ELR (cell line): ENCODE measurements around the gene OPTN.
"Not testable (repeated sequence)": the region's sequence is repeated elsewhere in the genome, so short reads cannot be mapped to it uniquely, and the experiment has no call there.

Experiments used
- DNase-seq: peaks from one replicate; pipeline ENCODE4 v3.0.0-alpha.2; 2015; ENCODE audit warnings: low read depth

OPTN gene

DNA sequence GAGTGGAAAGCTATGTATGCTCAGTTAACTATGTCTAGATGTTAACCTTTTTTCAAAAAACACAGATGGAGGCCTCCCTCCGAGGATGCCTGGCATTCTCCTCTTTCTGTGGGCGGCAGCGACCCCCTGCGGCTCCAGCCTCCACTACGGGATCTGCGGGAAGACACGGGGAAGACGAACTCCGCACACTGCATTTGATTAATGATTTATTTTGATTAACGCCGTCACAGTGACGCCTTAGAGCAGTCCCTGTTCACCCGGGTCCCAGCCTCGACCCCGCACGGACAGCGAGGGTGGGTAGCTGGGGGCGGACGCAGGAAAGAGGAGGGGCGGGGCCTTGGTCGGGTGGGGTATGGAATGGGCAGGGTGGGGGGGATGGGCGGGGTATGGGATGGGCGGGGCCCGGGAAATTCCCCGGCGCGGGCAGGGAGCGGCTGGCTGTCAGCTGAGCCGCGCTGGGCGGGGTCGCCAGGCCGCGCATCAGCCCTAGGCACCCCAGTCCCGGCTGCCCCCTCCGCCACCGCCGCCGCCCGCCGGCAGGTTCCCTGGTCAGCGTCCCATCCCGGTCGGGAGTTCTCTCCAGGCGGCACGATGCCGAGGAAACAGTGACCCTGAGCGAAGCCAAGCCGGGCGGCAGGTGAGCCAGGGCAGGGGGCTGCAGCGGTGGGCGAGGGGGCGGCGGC lies at the start of gene OPTN:
OPTN (plus strand) TSS at position 498 of the 683 bp plus-strand sequence. CDS start 8,960 bp downstream, outside the sequence.
- peak; percentile 83 for DNase-seq

DNA sequence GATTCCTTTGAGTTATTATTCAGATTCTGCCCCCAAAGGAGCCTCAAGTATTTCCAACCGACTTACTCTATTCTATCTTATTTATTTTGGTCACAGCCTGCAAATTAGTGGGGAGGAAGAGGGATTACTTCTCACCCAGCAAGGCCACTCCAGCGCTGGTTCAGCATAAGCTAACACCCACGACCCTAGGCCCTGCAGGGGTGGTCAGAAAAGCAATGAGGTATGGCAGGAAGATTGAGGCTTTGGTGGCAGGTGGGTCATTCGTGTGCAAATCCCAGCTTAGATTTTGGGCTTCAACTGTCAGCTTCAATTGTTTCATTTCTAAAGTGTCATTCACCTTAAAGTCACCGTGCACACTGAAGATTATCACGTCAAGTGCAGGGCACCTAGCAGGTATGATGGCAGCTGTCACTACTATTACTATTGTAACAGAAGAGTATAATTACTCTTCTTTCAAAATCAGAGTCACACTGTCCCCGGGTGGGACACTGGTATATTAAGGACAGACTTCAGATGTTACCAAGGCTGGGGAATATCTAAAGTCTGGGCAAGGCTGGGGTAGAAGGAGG lies 48.8 kb upstream of the OPTN start:
- no peak for DNase-seq

DNA sequence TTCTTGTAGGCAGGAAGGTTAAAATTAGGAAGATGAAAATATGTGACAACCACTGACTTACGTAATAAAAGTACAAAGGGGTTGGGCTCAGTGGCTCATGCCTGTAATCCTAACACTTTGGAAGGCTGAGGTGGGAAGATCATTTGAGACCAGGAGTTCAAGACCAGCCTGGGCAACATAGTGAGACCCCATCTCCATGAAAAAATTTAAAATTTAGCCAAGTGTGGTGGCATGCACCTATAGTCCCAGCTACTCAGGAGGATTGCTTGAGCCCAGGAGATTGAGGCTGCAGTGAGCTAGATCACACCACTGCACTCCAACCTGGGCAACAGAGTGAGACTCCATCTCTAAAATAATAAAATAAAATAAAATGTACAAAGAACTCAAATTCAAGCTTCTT lies 46.8 kb upstream of the OPTN start:
- DNase-seq = not testable (repeated sequence)

DNA sequence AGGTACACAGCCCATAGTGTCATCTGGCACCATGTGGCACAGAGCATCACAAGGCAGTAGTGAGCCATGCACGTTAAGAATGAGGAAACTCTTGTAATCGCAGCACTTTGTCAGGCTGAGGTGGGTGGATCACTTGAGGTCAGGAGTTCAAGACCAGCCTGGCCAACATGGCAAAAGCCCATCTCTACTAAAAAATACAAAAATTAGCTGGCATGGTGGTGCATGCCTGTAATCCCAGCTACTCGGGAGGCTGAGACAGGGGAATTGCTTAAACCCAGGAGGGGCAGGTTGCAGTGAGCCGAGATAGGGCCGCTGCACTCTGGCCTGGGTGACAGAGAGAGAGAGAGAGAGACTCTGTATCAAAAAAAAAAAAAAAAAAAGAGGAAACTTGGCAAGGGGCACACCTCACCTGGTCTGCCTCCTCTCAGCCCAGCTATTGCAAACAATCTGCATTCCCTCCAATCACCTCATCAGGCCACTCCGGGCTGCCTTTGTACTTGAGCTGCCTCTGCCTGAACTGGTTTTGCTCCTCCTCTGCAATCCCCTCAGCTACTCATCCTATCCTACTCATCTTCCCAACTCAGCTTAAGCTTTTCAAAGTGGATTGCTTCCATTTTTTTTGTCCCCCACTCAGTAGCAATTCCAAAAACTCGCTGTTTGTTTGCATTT lies 46.0 kb upstream of the OPTN start:
- DNase-seq = no peak

DNA sequence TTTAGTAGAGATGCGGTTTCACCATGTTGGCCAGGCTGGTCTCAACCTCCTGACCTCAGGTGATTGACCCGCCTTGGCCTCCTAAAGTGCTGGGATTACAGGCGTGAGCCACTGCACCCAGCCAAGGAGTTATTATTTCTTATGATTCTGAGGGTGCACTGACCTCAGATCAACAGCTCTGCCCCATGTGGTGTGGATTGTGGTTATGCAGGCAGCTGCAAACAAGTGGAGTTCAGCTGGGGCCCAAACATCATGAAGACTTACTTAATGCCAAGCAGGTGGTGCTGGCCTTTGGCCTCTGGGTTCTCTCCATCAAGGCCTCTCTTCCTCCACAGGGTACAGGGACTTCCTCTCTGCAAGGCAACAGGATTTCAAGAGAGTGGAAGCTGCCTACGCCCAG lies 45.1 kb upstream of the OPTN start:
- DNase-seq = no peak

DNA sequence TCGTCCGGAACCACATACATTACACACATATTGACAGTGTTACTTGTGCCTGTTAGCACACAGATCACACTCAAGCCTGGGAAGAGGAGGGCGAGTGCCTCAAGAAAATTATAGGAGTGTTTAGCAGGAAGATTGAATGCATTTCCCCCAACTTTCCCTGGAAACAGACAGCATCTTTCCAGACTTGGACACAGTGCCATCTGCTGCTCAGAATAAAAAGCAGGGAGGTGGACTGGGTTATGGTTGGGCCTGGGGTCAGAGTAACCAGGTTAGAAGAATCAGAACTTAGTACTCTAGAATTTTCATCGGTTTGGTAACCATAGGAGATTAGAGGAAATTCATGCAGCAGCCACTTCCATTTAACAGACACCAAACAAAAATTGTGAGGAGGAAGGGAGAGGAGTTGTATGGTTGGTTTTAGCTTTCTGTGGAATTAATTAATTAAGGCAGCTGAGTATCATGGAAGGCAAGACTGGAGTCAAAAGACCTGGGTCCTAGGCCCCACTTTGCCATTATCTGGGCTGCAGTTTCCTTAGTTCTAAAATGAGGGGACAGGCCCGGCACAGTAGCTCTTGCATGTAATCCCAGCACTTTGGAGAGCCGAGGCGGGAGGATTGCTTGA lies 43.4 kb upstream of the OPTN start:
- peak; percentile 15 for DNase-seq

DNA sequence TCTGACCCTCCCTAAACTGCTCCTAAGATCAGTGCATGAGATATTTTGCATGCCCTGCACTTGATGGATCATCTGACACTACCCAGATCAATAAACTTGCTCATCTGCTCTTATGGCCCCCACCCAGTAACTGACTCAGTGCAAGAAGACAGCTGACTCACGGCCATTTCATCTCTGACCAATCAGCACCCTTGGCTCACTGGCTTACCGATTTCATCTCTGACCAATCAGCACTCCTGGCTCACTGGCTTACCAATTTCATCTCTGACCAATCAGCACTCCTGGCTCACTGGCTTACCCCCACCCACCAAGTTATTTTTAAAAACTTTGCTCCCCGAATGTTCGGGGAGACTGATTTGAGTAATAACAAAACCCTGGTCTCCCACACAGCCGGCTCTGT lies 37.2 kb upstream of the OPTN start:
- peak; percentile 33 for DNase-seq

DNA sequence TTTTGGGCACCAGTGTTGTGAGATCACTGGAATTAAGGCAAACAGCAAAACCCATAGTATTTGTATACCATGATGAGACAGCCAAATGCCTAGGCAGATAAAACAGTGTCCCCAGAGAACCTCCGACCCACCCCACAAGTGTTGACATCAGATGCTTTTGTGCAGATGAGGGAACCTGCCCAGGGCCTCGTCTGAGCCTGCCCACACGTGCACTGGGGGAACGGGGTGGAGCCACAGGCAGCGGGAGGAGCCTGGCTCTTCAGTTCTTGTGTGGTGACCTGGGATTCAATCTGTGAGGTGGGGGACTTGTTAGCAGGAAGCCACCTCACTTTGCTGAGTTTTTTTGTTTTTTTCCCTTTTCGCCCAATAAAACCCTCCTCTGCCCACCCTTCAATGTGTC lies 33.4 kb upstream of the OPTN start:
- no peak for DNase-seq

DNA sequence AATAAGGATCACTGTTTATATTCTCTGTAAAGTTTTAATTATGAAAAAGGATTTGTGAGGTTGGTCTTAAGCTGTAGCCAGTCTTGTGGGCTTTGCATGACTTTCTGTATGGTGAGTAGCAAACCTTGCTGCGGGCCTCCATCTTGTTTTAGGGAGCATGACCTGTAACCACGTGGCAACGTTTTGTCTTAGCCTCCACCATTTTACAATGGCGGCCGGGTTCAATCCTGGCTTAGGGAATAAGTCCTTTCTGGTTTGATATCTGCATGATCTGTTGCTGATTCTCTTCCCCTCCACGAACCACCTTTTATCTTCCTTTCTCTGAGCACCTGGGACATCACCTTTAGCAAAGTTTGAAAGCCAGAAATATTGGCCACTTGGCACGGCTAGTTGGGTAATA lies 32.5 kb upstream of the OPTN start:
- DNase-seq = no peak

DNA sequence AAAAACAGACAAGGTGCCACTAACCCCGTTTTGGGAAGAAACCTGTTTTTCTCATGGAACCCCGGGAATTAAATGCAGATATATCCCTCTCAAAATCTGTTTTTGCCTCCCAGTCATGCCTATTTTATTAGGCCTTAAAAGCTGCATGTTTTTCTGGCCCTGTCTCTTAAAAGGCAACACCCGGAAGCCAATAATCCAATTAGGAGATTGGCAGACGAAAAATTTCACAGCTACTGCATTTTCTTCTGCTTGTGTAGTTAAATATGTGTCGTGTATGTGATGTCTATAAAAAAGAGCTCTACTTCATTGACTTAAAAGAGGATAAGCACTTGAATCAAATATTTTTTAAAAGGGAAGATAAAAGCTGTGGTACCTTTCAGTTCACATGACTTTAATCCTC lies 31.9 kb upstream of the OPTN start:
- no peak for DNase-seq

DNA sequence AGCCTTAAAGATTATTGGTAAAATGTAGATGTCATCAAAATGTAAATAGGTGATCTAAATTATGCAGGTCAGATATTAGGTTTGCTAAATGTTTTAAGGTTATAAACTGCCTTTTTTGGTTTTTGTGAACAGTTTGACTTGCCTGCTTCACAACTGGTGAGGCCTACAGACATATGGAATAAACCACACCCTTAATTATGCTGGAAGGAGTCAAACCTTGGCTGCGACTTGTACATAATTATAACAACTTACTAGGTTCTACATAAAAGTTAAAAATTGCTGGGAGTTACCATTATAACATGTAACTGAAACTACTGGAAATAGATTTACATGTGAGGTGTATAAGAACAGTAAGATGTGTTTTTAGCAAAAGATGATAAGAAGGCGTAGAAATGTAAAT lies 31.5 kb upstream of the OPTN start:
- DNase-seq = no peak

DNA sequence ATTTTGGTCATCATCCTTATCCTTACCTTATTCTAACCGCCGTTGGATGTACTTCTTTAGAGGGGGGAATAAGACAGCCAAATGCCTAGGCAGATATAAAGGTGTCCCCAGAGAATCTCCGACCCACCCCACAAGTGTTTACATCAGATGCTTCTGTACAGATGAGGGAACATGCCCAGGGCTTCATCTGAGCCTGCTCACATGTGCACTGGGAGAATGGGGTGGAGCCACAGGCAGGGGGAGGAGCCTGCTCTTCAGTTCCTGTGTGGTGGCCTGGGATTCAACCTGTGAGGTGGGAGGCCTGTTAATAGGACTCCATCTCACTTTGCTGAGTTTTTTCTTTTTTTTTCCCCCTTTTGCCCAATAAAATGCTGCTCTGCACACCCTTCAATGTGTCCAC lies 27.6 kb upstream of the OPTN start:
- DNase-seq = no peak

DNA sequence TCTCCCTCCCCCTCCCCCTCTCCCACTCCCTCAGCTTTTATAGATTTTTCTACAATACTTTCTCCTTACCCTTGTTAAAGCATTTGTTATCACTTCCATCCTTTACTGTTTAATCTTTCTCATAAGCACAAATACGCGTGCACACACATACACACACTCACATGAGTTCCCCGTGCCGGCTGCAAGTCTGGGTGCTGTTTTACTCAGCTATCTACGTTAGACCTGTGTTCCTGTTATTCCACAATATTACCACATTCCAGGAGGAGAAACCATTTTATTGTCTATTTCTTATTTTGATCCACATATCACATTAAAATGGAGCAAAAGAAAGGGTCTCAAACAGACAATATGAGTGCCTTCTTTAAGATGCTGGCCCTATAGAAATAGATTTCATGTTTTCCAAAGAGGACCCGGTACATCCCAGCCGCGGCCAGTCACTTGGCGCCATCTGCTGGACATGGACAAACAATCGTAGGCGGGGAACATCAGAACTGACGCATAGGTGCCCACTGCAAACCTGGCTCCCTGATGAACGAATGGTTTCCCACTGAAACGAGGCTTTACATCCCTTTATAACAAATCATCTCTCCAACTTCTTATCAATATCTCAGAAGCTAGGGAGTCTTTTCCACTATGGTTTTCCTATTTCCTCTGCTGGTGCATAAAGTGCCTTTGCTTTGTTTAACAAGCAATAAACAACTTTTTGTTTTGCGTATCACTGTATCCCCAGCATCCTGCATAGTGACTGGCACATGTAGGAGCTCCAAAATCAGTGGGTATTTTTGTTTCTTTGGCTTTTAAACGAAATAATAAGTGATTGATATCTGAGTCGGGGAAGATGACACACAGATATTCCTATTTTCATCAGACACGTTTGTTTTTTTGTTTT lies 25.2 kb upstream of the OPTN start:
- peak; percentile 74 for DNase-seq

DNA sequence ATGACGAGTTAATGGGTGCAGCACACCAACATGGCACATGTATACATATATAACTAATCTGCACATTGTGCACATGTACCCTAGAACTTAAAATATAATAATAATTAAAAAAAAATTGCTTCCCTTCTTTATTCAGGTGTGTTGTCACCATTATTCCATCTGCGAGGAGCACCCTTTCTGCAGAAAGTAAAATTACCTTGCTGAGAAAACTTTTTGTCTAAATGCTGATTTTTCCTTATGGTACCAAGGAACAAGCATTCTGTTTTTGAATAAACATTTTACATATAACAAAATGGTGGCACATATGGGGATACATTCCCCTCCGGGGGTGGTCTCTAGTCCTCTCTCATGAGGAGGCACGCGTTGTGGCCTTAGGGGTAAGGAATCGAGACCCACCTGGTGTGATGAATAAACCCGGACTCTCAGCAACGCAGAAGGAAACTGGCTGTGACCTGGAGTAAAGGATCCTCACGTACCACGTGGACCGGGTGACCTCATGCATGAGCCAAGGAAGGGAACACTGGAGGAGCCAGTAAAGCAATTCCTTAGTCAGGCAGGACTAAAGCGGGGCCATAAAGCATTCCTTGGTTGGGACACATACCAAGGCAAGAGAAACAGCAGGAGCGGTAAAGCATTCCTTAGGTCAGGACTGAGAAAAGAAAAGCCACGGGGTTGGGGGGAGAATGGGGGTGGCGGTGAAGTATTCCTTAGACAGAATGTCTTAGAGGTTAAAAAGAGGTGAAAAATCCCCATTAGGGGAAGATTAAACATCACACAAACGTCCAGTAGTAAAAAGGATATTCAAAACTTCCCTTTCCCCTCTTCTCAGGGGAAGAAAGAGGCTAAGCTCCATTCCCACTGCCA lies 20.8 kb upstream of the OPTN start:
- DNase-seq = no peak

DNA sequence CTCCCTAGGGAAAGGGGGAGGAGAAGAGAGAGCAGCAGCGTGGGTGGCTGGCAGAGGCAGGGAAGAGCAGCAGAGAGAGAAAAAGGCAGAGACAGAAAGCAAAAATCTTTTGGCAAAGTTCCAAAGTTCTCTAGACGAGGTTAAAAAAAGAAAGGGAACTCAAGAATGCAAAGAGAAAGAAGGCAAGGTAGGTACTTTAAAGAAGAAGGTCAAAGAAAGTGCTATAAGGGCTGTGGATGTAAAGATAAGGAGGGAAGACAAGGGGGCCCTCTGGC lies 20.2 kb upstream of the OPTN start:
- no peak for DNase-seq

DNA sequence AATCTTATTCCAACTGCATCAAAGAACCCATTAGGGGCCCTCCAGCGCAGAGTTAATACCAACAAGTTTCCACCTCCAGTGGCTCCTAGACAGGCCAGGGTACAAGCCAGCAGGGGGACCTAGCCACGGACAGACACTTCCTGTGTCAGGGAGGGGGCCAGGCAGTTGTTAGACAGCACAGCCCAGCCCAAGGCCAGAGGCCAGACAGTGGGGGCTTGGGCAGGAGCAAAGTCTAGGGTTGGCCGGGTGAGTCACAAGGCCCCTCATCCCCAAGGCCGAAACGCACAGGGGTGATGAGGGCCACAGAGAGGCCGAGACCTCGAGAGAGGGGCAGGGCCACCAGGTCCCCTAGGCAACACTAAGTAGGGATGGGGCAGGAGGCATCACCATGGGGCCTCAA lies 19.3 kb upstream of the OPTN start:
- DNase-seq = no peak

DNA sequence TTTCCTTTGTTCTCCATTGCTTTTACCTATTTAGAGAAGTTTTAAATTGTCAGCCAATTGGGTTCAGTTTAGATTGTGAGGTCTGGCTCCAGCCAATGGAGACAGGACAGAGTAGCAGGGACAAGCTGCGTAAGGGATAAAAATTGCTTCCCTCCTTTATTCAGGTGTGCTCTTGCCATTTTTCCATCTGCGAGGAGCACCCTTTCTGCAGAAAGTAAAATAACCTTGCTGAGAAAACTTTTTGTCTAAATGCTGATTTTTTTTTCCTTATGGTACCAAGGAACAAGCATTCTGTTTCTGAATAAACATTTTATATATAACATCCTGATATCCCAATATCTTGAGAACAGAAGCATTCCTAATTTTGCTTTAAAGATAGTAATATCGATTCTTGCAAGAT lies 16.3 kb upstream of the OPTN start:
- DNase-seq = not testable (repeated sequence)

DNA sequence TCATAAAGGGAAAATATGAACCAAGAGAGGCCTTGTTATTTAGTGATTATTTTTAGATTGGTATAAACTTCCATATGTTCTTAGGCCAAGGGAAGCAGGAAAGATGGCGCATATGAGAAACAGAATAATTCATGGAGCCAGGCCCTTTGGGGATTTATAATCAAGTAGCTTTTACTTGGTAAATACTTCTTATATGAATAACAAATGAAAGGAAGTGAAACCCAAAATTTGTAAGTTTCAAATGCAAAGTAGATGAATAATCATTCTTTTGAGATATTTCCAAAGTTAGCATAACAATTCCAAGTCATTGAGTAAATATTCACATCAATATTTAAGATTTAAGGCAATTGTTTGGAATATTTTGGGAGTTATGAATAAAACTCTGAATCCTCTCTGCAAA lies 13.9 kb upstream of the OPTN start:
- DNase-seq = no peak

DNA sequence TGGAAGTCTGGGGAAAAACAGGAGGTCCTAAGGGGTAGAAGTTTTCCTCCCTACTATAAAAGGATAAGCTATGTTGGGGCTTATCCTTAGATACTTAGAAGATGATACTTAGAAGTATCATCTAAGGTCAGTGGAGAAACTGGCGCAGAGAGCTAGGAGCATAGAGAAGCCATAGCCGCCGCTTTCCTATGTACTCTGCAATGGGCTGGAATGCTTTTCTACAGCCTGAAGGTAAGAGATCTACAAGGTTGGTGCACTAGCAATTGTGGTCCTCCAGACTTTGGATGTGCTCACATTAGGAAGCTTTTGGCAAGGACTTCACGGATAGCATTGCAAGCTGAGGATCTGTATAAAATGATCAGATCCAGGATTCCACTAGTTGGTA lies 12.4 kb upstream of the OPTN start:
- DNase-seq = no peak

DNA sequence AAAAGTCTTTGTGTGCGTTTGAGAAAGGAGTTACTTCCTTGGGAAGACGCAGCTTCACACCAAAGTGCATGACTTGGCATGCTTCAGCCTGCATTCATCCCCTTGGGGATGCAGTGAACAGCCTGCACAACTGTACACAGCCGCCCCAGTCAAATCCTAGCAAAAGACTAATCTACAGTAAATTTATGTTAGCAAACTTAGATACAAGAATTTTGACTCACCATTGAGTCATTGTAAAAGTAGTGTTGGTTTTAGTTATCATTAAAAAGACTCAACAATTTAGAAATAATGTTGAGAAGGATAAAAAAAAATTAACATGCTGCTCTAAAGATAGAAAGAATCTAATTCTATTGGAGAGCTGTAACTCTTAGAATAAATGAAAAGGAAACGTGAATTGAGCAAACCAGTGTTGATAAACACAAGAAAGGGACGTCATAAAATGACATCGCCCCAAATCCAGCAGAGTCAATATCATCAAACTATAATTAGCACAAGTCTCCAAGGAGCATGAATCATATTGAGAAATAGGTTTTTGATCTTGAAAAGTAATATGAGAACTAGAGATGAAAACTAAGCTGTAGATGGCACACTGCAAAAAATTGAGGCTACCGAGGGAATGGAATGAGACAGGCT lies 11.9 kb upstream of the OPTN start:
- DNase-seq = peak; percentile 72

DNA sequence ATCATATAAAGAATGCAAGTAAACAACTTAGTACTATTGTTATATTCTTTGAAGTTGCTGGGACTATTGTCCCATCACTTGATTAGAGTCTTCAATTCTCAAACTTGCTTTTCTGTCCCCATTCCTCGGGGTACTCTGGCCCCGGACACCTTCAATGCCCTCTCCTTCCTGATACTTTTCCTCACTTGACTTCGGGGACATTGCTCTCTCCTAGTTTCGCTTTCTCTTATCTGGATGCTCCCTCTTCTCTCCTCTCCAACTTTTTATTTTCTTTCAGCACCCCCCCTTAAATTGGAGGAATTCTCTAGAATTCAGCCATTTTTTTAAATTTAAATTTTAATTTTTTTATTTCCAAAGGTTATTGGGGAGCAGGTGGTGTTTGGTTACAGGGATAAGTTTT lies 10.6 kb upstream of the OPTN start:
- DNase-seq = no peak
